GM12878 (cell line): ENCODE data around the gene ATF6.

Experiments
- HDGF ChIP-seq: fragments of 450-650 bp; IDR thresholded peaks from 2 replicates; pipeline ENCODE4 v1.6.1; 2016; ENCODE audit warnings: antibody characterized with exemption
- HSF1 ChIP-seq: fragments of 150-350 bp; IDR thresholded peaks from 2 replicates; pipeline ENCODE4 v1.6.1; 2014; ENCODE audit warnings: mild to moderate bottlenecking, low read depth, low read length
- IRF3 ChIP-seq: fragments of 450-650 bp; IDR thresholded peaks from 2 replicates; pipeline ENCODE4 v1.6.1; 2014; ENCODE audit warnings: mild to moderate bottlenecking
- MLLT1 ChIP-seq: fragments of 450-650 bp; IDR thresholded peaks from 2 replicates; pipeline ENCODE4 v1.6.1; 2016; ENCODE audit warnings: mild to moderate bottlenecking
- PML ChIP-seq: IDR thresholded peaks from 2 replicates; pipeline ENCODE4 v1.6.1; 2012; ENCODE audit warnings: low read length, inconsistent platforms
- POLR2A ChIP-seq: IDR thresholded peaks from 2 replicates; pipeline ENCODE4 v1.6.1; 2011; ENCODE audit warnings: low read depth, mild to moderate bottlenecking, low read length
- POLR2AphosphoS5 ChIP-seq: IDR thresholded peaks from 2 replicates; pipeline ENCODE4 v1.6.1; 2011; ENCODE audit warnings: mild to moderate bottlenecking, low read length, inconsistent platforms
- POU2F2 ChIP-seq: IDR thresholded peaks from 3 replicates; pipeline ENCODE4 v1.6.1; 2011; ENCODE audit warnings: low read depth, mild to moderate bottlenecking, low read length, borderline replicate concordance
- ZNF207 ChIP-seq: fragments of 450-650 bp; IDR thresholded peaks from 2 replicates; pipeline ENCODE4 v1.6.1; 2014; ENCODE audit warnings: antibody characterized with exemption, mild to moderate bottlenecking, borderline replicate concordance
- ZZZ3 ChIP-seq: IDR thresholded peaks from 2 replicates; pipeline ENCODE4 v1.6.1; 2011; ENCODE audit warnings: low read depth; ENCODE audit not compliant: control insufficient read depth, insufficient read length
- TF ChIP-seq, protein P1 (sequence below), 3 experiments: IDR thresholded peaks in 2 of 3; conservative IDR thresholded peaks in 1 of 3; 2 replicates each; pipeline ENCODE4 v1.5.1; 2011; ENCODE audit warnings: low read depth in 3 of 3, low read length in 3 of 3, mild to moderate bottlenecking in 3 of 3, control low read depth in 2 of 3, moderate library complexity in 2 of 3, inconsistent platforms in 1 of 3, mixed read lengths in 1 of 3; ENCODE audit not compliant: control insufficient read depth in 2 of 3, insufficient read depth in 1 of 3; ENCODE audit errors: extremely low read depth in 1 of 3

DNA sequence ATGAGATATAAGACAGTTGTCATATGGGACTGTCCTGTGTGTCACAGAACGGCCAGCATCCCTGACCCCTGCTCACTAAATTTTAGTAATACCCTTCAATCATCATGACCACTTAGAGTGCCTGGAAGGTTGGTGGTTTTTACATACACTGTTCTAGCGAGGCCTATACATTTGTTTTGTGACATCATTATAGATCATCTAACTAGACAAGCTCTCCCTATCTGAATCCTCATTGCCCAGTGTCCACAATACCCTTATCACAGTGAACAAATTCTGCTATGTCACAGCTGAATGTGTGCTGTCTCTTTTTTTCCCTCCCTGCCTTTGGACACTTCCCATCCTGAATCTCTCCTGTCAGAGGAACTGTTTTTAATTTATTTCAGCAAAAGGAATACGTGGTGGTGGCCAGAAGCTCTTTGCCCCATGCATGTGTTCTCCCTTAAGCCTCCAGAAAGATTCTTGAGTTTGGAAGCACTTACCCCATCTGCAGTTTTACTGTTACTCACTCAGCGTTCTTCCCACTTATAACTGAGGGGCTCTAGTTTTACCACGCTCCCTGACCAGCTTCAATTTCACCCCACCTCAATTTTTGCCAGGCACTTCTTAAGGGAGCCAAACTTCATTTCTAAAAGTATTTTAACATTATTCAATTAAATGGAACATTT lies 187.3 kb downstream of the ATF6 start:
- TF ChIP-seq ZZZ3 = no peak
- TF ChIP-seq, protein P1, sequence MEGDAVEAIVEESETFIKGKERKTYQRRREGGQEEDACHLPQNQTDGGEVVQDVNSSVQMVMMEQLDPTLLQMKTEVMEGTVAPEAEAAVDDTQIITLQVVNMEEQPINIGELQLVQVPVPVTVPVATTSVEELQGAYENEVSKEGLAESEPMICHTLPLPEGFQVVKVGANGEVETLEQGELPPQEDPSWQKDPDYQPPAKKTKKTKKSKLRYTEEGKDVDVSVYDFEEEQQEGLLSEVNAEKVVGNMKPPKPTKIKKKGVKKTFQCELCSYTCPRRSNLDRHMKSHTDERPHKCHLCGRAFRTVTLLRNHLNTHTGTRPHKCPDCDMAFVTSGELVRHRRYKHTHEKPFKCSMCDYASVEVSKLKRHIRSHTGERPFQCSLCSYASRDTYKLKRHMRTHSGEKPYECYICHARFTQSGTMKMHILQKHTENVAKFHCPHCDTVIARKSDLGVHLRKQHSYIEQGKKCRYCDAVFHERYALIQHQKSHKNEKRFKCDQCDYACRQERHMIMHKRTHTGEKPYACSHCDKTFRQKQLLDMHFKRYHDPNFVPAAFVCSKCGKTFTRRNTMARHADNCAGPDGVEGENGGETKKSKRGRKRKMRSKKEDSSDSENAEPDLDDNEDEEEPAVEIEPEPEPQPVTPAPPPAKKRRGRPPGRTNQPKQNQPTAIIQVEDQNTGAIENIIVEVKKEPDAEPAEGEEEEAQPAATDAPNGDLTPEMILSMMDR (IDR thresholded peaks at IDR 0.05 in 2 of 3, conservative IDR thresholded peaks at IDR 0.05 in 1 of 3; ENCODE audit: control insufficient read depth in 2 of 3, extremely low read depth in 1 of 3, insufficient read depth in 1 of 3, low read depth in 3 of 3, low read length in 3 of 3) = no peak
- TF ChIP-seq PML = no peak
- TF ChIP-seq POU2F2 = no peak
- no peak for TF ChIP-seq HDGF
- no peak for TF ChIP-seq ZNF207
- no peak for TF ChIP-seq HSF1
- TF ChIP-seq POLR2AphosphoS5 = no peak
- TF ChIP-seq IRF3 = no peak
- TF ChIP-seq MLLT1 = no peak
- TF ChIP-seq POLR2A = no peak
